GM18519 (cell line): ENCODE results near the gene LFNG.

Experiments
- ATAC-seq: cut with Tn5 transposase; IDR thresholded peaks from one replicate; pipeline ENCODE4 v1.9.1; 2021; ENCODE audit warnings: mild to moderate bottlenecking, moderate library complexity; ENCODE audit not compliant: unreplicated experiment, low FRiP score

The LFNG gene

DNA sequence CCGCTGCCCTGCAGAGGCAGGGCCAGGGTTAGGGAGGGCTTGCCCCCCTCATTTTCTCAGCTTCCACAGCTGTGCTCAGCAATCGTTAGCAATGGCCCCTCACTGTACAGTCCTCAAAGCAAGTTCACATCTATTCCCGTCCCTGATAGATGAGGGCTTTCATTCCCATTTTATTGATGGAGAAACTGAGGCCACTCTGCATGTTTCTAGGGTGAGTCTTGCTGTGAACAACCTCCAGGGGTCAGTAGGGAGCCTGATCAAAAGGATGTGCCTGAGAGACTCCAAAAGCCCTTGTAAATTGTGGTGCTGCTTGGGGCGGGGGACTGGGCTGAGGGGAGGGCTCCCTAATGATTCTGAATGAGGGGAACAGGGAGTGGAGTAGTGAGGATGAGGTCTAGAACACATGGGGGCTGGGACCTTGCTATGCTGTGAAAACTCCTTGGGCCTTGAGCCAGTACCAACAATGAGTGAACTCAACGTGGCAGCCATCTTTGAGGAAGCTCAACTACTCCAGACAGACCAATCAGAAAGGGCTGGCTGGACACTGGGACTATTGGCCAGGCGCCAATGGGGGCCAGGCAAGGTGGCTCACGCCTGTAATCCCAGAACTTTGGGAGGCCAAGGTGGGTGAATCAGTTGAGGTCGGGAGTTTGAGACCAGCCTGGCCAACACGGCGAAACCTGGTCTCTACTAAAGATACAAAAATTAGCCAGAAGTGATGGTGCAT, 36.7 kb upstream of the LFNG start:
- no peak for ATAC-seq

DNA sequence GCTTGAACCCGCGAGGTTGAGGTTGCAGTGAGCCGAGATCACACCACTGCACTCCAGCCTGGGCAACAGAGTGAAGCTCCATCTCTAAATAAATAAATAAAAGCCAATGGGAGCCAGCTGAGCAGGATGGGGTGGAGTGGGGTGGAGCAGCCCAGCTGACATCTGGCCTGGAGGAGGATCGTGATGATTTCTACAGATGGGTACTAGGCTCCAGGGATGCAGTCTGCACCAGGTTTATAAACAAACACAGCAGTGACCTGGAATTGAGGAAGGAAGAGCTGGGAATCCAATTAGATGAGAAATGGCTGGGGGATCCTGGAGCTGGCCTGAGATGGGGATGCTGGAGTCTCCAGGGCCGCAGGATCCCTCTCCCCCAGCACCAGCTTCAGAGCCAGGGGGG, 36.1 kb upstream of the LFNG start:
- ATAC-seq: no peak

DNA sequence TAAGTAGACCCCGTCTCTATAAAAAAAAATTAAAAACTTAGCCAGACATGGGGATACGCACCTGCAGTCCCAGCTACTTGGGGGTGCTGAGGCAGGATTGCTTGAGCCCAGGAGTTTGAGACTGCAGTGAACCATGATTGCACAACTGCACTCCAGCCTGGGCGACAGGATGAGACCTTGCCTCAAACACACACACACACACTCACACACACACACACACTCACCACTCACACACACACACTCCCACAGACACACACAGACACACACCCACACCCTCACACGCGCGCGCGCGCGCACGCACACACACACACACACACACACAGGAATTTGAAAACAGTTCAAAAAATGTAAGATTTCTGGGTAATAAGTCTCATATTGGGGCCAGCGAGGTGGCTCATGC, 34.7 kb upstream of the LFNG start:
- ATAC-seq: no peak

DNA sequence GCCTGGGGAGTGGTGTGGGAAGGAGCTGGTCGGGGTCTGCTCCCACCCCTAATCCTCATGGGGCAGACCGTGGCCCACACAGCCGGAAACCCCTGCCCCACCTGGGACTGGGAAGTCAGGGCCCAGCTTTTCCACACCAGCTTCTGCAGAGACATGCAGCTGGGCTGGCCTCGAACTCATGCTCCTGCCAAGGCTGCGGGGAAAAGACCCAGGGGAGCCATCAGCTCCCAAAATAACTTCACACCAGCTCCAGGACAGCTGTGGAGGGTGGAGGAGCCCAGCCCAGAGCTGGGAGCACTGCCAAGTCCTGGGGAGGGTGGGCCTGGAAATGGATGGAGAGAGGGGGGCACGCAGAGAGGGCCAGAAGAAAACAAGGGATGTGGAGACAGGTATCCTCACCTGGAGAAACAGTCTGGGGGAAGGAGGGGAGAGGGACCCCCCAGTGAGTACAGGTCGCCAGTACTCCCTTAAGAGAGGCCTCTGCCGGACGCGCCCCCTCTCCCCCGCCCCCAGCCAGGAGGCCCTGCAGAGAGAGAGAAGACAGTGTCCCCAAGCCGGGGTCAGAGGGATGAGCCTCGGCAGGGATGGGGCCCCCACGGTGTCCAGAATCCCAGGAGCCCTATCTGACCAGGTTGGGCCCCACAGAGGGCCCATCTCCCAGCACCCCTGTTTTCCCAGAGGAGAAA, 31.8 kb upstream of the LFNG start:
- no peak for ATAC-seq

DNA sequence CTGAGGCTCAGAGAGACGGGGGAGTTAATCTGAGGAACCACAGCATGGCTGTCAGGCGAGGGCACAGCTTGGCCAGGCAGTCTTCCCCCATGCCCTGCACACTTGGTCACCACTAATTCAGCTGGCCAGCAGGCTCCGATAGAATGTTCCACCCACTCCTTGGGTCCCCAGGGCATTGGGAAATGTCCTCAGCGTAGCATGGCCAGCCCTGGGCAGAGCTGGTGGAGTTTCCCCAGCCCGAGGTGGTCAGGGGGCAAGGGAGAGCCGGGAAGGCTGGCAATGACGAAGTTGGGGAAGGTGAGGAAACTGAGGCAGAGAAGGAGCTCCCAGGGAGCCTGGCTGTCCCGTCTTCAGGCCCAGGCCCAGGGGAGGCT, 31.3 kb upstream of the LFNG start:
- ATAC-seq: no peak

DNA sequence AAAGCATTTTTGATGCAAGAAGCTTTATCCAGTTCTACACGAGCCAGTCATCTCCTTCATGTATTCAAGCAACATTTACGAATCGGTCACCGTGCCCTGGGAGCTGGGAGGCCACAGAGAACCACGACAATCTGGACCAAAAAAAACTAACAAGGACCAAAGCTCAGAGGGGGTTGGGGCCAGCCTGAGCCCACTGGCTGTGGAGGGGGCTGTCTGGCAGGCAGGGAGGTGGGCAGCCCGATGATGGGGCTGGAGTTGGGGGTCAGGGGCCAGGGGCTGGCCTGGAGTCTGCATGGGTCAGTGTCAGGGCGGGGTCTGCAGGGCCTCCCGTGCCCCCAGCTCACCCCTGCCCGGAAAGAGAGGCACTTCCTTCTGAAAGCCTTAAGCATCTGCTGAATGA, 30.9 kb upstream of the LFNG start:
- no peak for ATAC-seq

DNA sequence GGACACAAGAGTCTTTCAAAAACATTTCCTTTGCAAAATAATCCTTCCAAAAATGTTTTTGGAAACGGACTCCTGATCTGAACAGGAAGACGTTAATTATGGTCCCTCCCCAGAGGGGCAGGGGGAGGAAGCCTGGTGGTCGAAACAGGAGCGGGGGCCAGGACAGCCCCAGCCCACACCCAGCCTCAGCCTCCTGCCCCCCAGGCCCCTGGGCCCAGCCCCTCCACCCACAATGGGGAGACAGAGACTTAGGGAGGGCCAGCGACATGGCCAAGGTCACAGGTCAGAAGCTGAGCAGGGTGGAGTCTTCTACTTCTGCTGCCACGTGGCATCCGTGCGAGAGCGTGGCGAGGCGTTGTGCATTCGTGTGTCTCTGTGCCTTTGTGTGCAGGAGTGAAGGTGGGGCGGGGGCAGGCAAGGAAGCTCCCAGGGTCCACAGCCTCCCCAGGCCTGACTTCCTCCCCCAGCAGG, 29.4 kb upstream of the LFNG start:
- ATAC-seq: no peak

DNA sequence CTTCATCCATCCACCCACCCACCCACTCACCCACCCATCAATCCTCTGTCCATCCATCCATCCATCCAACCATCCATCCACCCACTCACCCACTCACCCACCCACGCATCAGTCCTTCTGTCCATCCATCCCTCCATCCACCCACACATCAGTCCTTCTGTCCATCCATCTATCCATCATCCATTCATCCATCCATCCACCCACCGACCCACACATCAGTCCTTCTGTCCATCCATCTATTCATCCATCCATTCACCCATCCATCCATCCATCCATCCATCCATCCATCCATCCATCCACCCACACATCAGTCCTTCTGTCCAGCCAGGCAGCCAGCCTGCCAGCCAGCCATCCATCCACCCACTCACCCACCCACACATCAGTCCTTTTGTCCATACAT, 27.5 kb upstream of the LFNG start:
- ATAC-seq: no peak

DNA sequence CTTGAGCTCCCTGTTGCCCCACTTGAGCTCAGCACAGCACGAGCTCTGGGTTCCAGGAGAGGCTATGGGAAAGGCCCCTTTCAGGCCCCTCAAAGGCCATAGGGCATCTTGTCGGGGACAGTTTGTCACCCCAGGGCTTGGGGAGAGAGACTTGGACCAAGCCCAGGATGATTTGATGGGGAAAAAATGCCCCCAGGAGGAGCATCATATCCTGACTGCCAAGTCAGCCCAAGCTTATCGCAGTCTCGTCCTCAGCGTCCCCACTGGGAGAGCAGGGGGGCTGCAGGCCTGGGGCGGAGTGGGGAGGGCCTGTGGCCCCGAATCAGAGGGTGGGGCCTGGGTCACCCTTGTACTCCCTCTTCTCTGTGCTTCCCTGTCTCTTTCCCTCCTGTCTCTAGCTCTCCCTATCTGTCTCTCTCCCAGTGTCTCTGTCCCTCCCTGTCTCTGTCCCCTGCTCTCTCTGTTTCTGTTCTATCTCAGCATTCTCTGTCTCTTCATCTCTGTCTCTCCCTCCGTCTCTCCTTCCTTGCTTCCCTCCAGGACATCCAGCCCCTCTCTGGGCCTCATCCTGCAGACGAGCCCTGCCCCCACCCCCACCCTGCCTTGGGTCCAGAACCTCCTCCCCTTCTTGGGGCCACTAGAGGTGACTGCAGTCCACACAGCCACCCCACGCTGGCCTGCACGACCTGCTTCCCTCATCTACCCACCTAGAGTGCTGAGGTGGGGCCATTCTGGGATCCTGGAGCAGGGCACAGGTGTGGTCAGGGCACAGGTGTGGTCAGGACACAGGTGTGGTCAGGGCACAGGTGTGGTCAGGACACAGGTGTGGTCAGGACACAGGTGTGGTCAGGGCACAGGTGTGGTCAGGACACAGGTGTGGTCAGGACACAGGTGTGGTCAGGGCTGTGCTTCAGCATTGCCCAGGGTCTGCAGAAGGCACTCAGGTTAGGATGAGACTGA, 26.1 kb upstream of the LFNG start:
- no peak for ATAC-seq

DNA sequence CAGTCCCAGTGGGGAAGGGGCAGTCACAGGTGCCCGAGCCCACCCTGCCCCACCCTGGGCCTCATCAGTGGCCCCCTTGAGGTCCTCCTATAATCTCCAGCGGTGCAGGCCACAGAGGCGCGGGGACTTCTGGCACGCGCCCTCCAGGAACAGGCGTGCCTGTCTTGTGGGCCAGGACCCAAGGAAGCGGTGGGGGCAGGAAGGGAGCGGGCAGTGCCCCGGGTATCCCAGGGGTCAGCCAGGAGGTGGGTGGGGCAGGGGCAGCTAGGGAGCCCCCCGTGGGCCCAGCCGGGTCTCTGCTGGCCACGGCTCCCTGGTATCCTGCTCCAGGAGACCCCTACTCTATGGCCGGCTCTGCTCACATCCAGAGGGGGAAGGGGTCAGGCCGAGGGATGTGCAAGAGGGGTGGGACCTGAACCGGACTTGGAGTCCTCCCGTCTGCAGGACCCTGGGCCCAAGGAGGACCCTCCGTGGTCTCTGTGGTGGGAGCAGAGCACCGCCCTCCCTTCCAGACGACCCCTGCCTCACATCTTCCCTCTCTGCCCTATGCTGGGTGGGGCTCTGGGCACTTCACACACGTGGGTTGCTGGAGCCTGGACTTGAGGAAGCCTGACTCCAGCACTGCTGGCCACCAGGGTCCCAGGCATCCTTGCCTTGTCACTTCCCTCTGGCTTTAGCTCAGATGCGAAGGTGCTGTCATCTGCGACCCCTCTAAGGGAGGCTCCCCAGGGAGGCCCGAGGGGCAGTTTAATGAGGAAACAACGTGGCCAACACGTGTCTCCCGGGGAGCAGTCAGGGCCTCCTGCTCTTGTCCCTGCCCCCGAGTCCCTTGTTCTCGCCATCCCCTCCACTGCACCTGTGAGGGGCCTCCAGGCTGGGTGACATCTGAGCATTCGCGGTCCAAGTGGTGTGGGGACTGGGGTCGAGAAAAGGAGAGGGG, 25.1 kb upstream of the LFNG start:
- no peak for ATAC-seq

DNA sequence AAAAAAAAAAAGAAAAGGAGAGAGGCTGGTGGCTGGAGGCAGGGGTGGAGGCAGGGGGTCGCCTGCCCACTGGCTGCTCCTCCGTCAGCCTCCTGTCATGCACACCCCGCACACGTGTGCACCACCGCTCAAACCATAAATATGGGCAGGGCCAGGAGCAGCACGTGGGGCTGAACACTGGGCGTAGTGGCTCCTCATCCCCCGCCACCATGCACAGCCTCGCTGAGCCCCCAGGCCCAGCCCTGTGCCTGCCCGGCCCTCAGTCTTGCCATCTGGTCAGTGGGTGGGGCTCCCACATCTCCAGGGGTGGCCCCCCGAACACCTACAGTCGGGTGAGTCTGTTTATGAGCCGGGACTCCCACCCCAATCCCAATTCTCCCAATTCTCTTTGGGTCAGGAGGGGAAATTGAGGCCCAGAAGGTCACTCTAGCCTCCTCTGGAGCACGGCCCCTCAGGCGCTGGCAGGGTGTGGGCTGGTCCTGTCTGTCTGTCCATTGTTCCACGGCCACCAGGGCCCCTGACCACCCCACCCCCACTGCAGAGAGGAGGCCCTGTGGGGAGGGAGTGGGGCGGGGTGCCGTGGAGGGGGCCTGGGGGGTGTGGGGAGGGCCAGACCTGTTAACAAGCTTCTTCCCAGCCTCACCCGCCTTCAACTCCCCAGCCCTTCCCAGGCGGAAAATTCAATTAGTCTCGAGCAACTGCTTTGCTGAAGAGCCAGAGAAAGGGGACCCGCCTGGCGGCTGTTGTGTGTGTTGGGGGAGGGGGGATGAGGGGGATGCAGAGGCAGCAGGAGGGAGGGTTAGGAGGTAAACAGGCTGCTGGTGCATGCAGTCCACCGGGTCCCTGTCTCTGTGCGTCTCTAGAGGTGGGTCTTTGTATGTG, 23.9 kb upstream of the LFNG start:
- ATAC-seq: no peak

DNA sequence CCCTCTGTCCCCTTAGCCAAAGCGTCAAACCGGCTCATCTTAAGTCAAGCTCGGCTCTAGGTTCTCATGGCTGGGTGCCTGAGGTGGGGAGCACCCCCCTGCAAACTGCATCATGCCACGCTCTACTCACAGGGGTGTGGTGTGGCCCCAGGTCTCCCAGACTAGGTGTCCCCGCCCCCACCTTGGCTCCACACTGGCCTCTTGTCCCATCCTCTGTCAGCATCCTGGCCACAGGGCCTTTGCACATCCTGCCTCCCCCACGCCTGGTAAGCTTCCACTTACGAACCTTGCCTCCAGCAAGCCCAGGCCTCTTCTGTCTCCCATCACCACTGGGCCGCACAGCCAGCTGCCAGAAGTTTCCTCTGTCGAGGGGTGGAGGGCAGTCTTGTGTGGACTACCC, 23.2 kb upstream of the LFNG start:
- no peak for ATAC-seq

DNA sequence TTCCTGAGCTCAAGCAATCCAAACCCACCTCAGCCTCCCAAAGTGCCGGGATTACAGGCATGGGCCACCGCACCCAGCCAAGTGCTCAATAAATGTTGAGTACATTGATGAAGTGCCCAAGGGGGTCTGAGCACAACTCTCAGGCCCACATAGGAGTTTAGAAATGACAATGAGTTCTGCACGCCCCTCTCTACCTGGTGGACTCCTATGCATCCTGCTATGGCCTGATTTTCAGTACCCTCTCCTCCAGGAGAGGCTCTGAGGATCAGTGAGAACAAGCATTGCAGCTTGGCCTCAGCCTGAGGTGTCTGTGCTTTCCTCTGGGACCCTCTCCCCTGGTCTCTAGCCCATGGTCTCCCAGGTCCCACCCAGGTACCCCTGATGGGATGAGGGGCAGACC, 22.5 kb upstream of the LFNG start:
- no peak for ATAC-seq

DNA sequence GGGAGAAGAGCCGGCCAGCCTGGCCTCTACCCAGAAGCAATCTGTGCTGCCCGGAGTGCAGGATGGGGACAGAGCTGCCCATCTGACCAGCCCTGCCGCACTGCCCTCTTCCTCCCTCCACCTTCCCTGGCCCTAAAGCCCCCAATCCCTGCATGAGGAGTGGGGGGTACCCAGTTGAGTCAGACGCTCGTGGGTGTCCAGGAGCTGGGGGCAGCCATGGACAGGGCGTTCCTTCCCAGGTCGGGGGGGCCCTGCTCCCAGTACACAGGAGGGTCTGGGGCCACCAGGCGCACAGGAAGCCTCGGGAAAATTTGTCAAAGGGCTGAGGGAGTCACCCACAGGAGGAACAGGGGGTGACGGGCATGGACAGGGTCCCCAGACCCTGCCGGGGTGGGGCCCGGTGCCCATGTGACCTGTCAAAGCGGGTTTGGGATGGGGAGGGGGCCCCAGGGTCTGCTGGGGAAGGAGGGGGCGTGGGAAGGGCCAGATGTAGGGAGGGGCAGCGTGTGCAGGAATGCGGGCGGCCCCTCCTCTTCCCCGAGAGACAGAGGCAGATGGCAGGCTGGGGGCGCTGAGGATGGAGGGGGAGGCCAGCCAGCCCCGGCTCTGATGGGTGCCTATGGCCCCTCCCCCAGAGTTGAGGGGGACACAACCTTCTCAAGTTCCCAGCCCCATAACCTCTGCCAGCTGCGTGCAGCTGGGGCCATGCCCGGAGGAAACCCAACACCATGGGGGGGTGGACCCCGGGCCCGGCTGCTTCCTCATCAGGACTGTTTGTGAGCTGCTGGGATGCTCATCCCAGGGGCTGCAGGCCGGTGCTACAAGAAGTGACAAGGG, 21.9 kb upstream of the LFNG start:
- no peak for ATAC-seq

DNA sequence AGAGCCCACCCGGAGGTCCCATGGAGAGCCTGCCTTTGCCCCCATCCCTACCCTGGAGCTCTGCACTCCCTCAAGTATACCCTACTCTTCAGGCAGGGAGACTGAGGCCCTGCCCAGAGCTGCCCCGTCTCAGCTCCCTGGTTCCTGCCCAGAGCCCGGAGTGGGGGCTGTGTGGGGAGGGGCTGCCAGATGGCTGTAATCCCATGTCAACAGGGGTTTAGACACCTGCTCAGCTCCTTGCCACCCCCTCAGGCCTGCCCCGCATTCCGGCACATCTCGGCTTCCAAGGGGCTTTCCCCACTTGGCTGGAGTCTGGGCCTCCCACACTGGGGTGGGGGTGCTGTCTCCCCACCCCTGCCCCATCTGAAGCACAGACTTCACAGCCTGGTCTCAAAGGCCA, 20.9 kb upstream of the LFNG start:
- ATAC-seq: no peak

DNA sequence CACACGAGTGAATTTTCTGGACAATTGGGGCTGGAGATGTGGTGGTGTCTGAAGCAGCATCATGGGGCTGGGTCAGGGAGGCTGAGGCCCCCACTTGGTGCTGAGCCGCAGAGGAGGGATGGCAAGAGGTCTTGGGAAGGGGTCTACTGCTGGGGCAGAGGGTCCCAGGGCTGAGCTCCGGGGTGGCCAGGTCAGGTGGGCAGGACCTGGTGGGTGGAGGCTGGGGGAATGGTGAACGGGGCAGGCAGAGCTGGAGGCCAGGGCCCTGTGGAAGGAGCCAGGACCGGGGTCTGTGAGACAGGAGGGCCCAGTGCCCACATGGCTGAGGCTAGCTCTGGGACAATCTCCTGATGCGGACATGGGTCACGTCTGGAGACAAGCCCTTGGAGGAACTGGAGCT, 20.4 kb upstream of the LFNG start:
- no peak for ATAC-seq

DNA sequence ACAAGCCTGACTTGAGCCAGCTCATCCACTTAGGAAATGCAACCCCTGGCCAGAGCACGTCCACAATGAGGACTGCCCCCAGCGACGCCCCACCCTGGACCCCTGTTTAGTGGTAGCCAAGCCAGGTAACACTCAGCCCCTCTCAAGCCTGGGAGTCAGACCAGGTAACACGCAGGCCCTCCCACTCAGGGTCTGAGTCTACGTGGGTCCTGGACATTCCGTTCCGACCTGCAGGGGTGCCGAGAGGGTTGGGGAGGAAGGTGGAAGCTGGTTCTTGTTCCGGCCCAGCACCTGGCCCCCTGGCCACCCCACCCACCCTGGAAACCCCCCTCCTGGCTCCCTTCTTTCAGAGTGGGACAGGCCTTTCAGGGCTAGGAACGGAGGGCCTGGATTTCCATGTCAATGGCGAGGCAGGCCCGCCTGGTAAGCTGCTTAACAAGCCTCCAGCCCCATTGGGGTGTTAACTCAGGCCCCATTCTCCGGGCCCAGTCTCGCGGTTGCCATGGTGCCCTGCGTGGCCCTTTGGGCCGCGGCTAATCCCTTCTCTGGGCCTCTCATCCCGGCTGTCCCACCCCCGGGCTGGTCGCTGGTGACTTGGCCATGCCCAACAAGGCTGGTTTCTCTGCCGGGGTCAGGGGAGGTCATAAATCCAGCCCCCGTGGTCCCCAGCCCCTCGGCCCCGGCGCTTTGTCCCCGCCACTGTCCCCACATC, 19.7 kb upstream of the LFNG start:
- ATAC-seq: no peak

DNA sequence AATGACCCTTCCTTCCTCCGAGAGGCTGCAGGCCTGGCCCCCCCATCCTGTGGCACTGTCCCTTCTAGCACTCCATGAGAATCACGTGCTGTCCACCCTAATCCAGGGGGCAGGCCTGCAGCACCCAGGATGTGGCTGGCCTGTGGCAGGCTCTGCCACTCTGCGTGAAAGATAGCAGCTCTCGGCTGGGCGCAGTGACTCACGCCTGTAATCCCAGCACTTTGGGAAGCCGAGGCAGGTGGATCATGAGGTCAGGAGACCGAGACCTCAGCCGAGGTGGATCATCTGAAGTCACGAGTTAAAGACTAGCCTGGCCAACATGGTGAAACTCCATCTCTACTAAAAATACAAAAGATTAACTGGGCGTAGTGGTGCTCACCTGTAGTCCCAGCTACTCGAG, 18.9 kb upstream of the LFNG start:
- no peak for ATAC-seq
